NCI-H2029 (cell line): ENCODE measurements around the gene PLXNA4.

ENCODE experiments used
- DNase-seq: peaks from one replicate; lab custom pipeline; 2025; lab: John Stamatoyannopoulos, UW

Gene PLXNA4

DNA sequence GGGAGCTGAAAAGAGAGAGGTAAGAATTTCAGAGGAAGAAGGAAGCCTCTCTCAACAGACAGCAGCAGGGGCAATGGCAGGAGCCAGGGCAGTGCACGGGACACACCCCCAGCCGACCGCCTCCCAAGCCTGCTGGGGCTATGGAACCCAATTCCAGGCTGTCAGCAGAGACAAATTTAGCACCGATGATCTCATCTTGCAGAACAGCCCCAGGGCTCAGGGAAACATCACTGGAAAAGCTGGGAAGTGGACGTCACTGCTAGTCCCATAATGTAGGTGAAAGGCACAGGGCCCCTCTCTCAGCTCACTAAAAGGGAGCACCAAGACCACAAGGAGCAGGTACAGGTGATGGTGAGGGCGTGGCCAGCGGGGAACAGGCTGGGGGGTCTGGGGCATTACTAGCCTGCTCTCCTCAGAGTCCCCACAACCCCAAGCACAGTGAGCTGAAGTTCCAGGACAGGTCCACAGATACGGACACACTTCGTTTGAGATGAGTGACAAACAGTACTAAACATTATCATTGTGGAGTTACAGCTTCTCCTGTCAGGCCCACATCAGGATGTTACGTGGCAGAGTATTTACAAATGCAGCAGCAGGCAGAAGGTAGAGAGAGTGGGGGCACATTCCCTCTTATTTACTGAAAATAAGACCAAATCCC, 103.7 kb downstream of the PLXNA4 start:
- no peak for DNase-seq

GRCh38 chr7:132471515-132471914, 104.8 kb downstream of the PLXNA4 start:
- DNase-seq, result no peak

DNA sequence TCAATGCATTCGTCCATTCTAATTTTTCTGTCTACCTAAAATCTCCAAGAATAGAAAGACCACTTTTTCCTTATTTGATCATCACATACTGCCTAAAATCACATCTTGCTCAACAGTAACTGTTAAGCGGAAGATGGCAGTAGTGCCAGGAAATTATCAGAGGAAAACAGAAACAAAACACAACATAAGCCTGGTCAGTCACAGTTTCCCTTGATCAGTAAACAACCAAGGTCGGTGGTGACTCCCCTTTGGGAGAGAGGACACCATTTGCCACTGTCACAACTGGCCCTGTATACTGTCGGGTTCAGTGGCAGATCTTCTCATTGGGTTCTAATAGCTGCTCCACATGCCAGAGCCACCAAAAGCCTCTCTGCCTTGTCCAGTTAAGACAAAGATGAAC, 106.6 kb downstream of the PLXNA4 start:
- DNase-seq, result no peak

GRCh38 chr7:132469264-132469663, 107.0 kb downstream of the PLXNA4 start:
- DNase-seq, result no peak

DNA sequence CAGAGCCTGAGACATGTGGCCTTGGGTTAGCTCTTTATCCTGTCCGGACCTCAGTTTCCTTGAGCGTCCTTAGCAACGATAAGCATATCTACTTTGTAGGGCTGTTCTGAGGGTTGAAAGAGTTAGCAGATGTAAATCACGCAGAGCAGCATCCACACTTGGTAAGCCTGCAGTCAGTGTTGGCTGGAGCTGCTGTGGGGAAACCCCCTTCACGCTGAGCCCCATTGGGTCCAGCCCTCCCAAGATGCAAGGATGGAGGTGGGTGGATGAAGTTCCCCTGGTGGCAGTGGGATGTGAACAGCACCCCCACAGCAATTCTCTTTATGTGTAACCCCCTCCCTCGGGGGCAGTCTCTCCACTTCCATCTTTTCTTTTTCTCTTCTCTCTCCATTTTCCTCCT, 109.9 kb downstream of the PLXNA4 start:
- no peak for DNase-seq

DNA sequence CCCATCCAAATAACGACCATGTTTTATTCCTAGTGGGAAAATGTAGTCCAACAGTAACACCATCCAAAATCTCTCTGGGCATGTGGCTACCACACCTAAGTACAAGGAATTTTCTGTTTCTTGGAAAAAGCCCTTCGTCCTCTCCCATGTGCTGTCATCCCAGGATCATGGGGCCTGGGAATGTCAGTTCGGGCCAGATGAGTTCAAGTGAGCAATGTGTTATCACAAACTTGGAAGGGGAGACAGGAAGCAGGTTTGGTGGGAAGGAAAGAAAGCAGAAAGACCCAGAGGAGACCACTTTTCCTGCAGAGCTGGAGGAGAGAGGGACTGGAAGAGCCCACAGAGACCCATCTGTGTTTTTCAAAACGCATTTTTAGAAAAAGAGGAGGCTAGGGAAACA, 110.8 kb downstream of the PLXNA4 start:
- DNase-seq, result no peak

GRCh38 chr7:132464740-132465139, 111.5 kb downstream of the PLXNA4 start:
- DNase-seq, result peak; percentile 56

- DNase-seq, result no peak
Observed at GRCh38 chr7:132463922-132464321, 112.3 kb downstream of the PLXNA4 start.

- no peak for DNase-seq
Observed at GRCh38 chr7:132462478-132462877, 113.8 kb downstream of the PLXNA4 start.

DNA sequence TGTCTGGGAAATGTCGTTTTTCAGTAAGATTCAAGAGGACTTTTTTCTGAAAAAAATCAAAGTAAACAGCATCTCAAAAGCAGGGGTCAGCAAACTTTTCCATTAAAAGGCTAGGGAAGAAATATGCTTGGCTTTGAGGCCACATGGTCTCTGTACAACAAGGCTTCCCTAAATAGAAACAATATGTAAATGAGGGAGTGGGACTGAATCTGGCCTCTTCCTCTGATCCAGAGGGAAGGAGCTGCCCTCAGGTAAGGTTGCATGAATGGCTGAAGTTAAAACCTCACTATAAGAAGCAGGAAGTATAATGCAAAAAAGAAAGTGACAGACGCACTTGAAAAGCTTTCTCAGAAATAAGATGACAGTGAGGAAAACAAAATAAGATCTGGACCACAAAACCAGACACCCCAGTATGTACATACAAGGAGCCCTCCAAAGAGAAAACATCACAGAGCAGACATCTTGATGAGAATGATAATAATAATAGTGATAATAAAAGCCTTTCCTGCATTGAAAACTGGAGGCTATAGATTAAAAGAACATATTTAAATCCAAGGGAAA, 115.2 kb downstream of the PLXNA4 start:
- no peak for DNase-seq

DNA sequence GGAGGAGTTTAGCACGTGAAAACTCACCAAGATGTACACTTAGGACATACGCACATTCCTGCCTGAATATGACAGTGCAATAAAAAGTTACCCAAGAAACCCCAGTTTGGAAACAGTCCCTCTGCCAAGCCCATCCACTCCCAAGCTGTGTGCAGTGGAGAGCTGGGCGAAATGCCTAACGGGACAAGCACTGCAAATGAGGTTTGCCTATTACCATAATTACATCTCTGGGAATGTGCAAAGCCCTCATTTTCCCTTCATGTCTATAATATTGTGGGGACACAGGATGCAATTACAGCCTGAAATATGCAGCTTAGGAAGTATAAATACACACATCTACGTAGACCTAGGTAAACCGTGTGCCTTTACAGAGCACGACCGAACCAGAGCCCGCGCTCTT, 117.5 kb downstream of the PLXNA4 start:
- DNase-seq, result no peak

DNA sequence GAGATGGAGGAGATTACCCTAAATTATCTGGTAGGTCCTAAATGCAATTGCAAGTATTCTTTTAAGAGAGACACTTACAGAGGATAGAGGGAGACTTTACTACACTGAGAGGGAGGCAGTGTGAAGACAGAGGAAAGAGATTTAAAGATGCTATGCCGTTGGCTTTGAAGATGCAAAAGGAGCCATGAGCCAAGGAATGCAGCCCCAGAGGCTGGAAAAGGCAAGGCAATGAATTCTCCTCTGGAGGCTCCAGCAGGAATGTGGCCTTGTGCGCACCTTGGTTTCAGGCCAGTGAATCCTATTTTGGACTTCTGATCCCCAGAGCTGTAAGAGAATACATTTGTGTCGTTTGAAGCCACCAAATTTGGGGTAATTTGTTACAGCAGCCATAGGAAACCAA, 118.6 kb downstream of the PLXNA4 start:
- no peak for DNase-seq

DNA sequence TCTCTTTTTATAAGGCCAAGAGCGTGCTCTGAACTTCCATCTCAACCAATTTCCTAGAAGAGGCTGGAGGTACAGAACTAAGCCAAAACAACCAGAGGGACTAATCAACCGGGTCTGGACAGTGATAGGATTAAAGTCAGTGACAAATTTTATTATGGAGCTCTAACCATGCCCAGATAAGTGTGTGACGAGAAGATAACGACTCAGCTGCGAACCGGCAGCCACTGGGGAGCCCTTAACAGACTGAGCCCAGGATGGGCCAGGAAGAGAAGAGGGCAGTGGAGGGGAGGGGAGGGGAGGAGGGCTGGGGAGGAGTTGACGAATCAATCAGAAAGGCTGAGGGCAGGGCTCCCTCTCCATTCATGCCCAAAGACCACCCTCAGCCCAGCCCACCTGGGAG, 119.9 kb downstream of the PLXNA4 start:
- DNase-seq, result no peak

DNA sequence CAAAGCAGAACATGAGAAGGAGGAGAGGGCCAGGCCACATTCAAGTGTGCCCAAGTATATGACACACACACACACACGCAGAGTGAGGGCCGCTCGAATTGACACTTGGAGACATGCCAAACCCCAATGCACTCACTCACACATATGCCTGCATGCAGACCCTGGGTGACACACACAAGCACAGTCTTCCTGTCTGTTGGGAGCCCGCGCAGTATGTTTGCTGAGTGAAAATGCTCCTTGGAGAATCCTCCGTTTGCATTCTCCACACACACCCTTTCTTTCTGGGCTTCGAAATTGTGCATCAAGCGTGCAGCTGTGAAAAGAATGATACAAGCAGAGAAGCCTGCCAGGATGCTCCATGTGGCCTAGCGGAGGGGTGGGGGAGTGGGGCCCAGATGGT, 120.9 kb downstream of the PLXNA4 start:
- DNase-seq, result peak; percentile 64

GRCh38 chr7:132453826-132454225, 122.4 kb downstream of the PLXNA4 start:
- DNase-seq, result no peak

GRCh38 chr7:132451161-132451560, 125.1 kb downstream of the PLXNA4 start:
- DNase-seq, result no peak

- no peak for DNase-seq
Observed at GRCh38 chr7:132450696-132451095, 125.6 kb downstream of the PLXNA4 start.

DNA sequence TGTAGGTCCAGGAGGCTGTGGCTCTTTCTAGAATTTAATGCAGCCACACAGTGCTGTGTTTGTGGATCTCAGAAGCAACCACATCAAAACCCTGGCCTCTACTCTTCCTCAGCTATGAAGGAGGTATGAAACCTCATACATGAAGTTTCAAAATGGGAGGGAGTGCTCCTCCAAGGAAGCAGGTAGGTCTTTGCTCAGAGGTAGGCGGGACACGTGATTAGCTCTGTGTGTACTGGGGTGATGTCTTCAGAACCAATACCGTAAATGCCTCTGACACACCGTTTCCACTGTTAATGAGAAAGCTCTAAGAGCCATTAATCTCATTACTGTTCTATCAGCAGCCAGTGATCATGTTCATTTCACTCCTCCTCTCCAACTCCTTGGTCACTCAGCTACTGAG, 126.1 kb downstream of the PLXNA4 start:
- no peak for DNase-seq

DNA sequence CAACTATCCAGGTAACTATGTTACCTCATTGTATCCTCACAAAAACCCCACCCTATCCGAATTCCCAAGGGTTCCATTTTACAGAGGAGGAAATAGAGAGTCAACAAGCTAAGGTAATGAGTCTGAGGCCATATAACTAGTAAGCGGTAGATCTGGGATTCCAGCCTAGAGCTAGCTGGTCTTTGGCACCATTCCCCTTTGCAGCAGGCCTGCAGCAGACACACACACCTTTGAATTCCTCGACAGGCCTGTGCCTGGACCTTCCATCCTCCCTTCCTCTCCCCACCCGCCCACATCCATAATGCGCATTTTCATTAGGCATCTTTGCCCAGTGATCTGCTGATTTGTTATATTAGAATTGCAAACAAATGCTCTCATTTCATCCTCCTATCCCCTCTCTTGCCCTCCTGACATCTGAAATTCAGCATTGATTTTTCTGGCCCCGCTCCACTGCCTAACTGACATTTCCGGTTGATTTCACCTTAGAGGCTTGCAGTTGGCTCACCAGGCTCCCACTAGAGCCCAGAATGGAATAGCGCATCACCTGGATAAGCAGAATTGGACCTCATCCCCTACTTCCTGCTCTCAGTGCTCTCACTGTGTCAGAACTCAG, 129.5 kb downstream of the PLXNA4 start:
- DNase-seq, result no peak

- DNase-seq, result no peak
Observed at GRCh38 chr7:132446260-132446659, 130.0 kb downstream of the PLXNA4 start.

GRCh38 chr7:132443761-132444520, 132.3 kb downstream of the PLXNA4 start:
- DNase-seq, result no peak

DNA sequence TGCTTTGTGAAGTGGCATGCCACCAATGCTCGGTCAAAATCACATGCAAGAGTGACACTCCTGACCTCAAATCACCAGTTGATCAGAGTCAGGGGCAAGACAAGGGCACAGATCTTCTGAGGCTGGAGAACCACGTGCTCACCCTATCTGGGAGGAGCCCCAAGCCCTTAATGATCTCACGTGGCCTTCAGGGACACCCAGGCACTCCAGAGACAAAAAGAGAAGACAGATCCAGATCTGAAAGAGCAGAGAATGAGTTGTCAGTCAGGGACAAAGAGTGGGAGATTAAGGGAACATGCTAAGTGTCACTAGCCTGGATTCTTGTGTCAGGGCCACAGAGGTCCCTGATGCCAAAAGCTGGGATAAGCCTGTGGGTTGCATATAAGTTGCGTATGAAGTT, 134.3 kb downstream of the PLXNA4 start:
- DNase-seq, result no peak

GRCh38 chr7:132440151-132440550, 136.1 kb downstream of the PLXNA4 start:
- DNase-seq, result no peak
